BJ (cell line): ENCODE data around the gene DPYD. TPM values are rescaled to one million over a fixed set of nuclear protein-coding genes. Genes with fewer than 3 reads are reported as not detected.

ENCODE experiments used
- CTCF ChIA-PET: fragments of 350-600 bp; formaldehyde crosslinking; extraction: SDS; loops from one replicate; lab custom pipeline; 2021; ENCODE audit warnings: antibody characterized with exemption, inconsistent platforms; lab: Yijun Ruan, JAX
- POLR2A ChIA-PET: fragments of 300-600 bp; sonication (Branson Sonifier 250); formaldehyde crosslinking; extraction: SDS; loops from one replicate; lab custom pipeline; 2021; ENCODE audit warnings: antibody characterized with exemption; lab: Charles Lee
- DNase-seq: peaks from one replicate; pipeline ENCODE4 v3.0.0-alpha.2; 2011; ENCODE audit warnings: low read depth
- H3K27me3 ChIP-seq: 2 replicates; pipeline ENCODE4 v1.6.0; 2011; ENCODE audit warnings: low read length; ENCODE audit not compliant: control insufficient read depth, insufficient read depth
- H3K36me3 ChIP-seq: 2 replicates; pipeline ENCODE4 v1.5.1; 2011; ENCODE audit warnings: low read length; ENCODE audit not compliant: control insufficient read depth, insufficient read depth
- H3K4me3 ChIP-seq: 2 replicates; pipeline ENCODE4 v1.5.1; 2011; ENCODE audit warnings: low read depth, mild to moderate bottlenecking, control low read depth, low read length
- CTCF ChIP-seq: IDR thresholded peaks from 2 replicates; pipeline ENCODE4 v1.5.1; 2011; ENCODE audit warnings: low read depth, mild to moderate bottlenecking, control low read depth, inconsistent platforms, low read length, moderate library complexity; ENCODE audit not compliant: insufficient read depth
- polyA plus RNA-seq: library from polyadenylated mRNA; depleted of rRNA; stranded (reverse); fragments of >200 nt; gene quantifications from 2 replicates; pipeline ENCODE4 v1.2.3, GENCODE V29; 2011

The DPYD gene
- polyA plus RNA-seq, 1 experiment, result 13.1 TPM

DNA sequence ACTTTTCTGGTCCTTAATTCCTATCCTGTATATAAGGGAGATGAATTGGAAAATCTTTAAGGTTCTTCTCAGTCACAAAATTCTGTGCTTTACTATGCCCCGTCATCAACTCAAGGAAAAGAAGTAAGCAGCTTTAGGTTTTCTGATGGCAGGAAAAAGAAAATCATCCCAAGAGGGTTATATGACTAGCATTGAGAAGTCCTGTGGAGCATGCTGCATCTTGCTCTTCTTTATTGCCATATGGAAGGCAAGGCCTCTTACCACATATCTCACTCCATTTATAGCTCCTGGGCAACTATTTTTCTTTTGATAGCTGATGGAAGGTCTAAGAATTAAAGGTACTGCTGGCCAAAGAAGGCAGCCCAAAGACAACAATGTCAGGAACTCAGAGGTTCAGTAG is 552.5 kb downstream of the DPYD start:
- ChIA-PET POLR2A (no interaction called here), CTCF (interaction anchor here (0.6 kb wide), 1 partner anchor 19 kb away, joined by 3 read pairs; no protein-coding TSS in a partner anchor)
- H3K4me3 ChIP-seq, result no peak overlapping the region
- no peaks in the 10 kb centered on the region for H3K36me3 ChIP-seq
- H3K27me3 ChIP-seq, result no peaks in the 10 kb centered on the region
- TF ChIP-seq CTCF, result no peak
- no peak for DNase-seq

DNA sequence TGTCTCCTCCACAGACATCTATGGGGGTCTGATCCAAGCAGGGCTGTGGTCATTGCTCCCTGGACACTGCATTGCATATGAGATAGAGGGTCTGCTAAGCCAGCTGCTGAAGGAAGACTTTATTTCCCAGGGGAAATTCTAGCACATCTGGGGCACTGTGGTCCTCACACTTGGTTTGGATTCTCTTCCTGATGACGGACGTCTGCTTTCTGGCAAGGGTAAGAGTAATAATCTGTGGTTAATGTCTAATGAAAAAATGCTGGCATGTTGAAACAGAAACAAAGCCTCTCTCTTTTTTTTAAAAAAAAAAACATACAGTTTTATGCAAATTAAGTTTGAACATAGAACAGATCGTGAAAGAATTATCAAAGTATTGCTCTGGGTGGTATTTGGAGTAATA is 553.9 kb downstream of the DPYD start:
- H3K36me3 ChIP-seq, result no peaks in the 10 kb centered on the region
- no peaks in the 10 kb centered on the region for H3K27me3 ChIP-seq
- no peak for TF ChIP-seq CTCF
- ChIA-PET CTCF (no interaction called here), POLR2A (no interaction called here)
- no peak for DNase-seq
- H3K4me3 ChIP-seq, result no peak overlapping the region

DNA sequence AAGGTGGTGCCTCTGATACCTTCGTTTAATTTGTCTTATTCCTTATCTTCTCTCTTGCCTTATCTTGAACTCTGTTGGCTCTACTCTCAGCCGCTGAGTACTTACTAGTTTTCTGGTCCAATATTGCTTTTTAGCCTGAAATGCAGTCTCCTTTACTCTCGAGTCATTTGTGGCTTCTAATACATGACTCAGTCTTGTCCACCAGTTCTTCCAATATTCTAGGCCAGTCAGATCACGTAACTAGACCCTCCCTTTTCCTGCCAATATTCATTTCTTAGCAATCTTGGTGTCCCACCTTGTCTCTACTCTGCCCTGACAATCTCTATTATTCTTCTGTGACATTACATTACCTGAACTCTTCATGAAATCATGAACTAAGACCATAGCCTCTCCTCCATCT is 555.8 kb downstream of the DPYD start:
- no peak overlapping the region for H3K4me3 ChIP-seq
- no peak for DNase-seq
- no peaks in the 10 kb centered on the region for H3K27me3 ChIP-seq
- no peaks in the 10 kb centered on the region for H3K36me3 ChIP-seq
- CTCF ChIA-PET, result no interaction called here
- TF ChIP-seq CTCF, result no peak
- POLR2A ChIA-PET, result no interaction called here

GRCh38 chr1:97364086-97364485 is 556.7 kb downstream of the DPYD start:
- ChIA-PET CTCF (no interaction called here), POLR2A (interaction anchor here (0.5 kb wide), 1 partner anchor 723 kb away, joined by 3 read pairs; no protein-coding TSS in a partner anchor)
- DNase-seq, result peak; percentile 19
- Histone ChIP-seq H3K4me3 (no peak overlapping the region), H3K36me3 (no peaks in the 10 kb centered on the region), H3K27me3 (no peaks in the 10 kb centered on the region)
- no peak for TF ChIP-seq CTCF

- POLR2A ChIA-PET, result no interaction called here
- no peak for TF ChIP-seq CTCF
- Histone ChIP-seq H3K27me3 (no peaks in the 10 kb centered on the region), H3K36me3 (no peaks in the 10 kb centered on the region), H3K4me3 (no peak overlapping the region)
- CTCF ChIA-PET, result no interaction called here
- DNase-seq, result no peak
These were observed 564.5 kb downstream of the DPYD start for GRCh38 chr1:97356309-97356708.
